RWPE2 (cell line): Measurements from ENCODE around the gene REPS1.

Experiments
- ATAC-seq: fragments of 200-7000 bp; cut with Tn5 transposase; 3 replicates; pipeline ENCODE4 v1.9.1; 2021; ENCODE audit warnings: low read depth
- DNase-seq: peaks from one replicate; pipeline ENCODE4 v3.0.0-alpha.2; 2020; ENCODE audit warnings: low spot score
- H3K27ac ChIP-seq: fragments of 450-650 bp; 2 replicates; pipeline ENCODE4 v1.5.1; 2017; ENCODE audit warnings: mild to moderate bottlenecking; ENCODE audit not compliant: poor library complexity, severe bottlenecking
- H3K27me3 ChIP-seq: fragments of 250-450 bp; sonication (Bioruptor Pico); 2 replicates; pipeline ENCODE4 v1.5.1; 2021; ENCODE audit warnings: mild to moderate bottlenecking, moderate library complexity; ENCODE audit not compliant: insufficient read depth, poor library complexity, severe bottlenecking
- H3K36me3 ChIP-seq: fragments of 250-450 bp; sonication (Bioruptor Pico); 2 replicates; pipeline ENCODE4 v1.5.1; 2020; ENCODE audit warnings: low read depth, mild to moderate bottlenecking, moderate library complexity
- H3K4me1 ChIP-seq: fragments of 250-450 bp; sonication (Bioruptor Pico); 2 replicates; pipeline ENCODE4 v1.5.1; 2021; ENCODE audit warnings: mild to moderate bottlenecking, moderate library complexity; ENCODE audit not compliant: insufficient read depth, poor library complexity, severe bottlenecking
- H3K4me3 ChIP-seq: fragments of 250-450 bp; sonication (Bioruptor Pico); 2 replicates; pipeline ENCODE4 v1.5.1; 2021; ENCODE audit warnings: mild to moderate bottlenecking, moderate library complexity; ENCODE audit not compliant: severe bottlenecking
- H3K9me3 ChIP-seq: fragments of 250-450 bp; sonication (Bioruptor Pico); 2 replicates; pipeline ENCODE4 v1.5.1; 2021; ENCODE audit warnings: mild to moderate bottlenecking, moderate library complexity; ENCODE audit not compliant: severe bottlenecking
- TF ChIP-seq, protein P1 (sequence below): fragments of 450-650 bp; IDR thresholded peaks from one replicate; pipeline ENCODE4 v1.5.1; 2017; ENCODE audit warnings: mild to moderate bottlenecking, moderate library complexity; ENCODE audit not compliant: poor library complexity, severe bottlenecking

The REPS1 gene

DNA sequence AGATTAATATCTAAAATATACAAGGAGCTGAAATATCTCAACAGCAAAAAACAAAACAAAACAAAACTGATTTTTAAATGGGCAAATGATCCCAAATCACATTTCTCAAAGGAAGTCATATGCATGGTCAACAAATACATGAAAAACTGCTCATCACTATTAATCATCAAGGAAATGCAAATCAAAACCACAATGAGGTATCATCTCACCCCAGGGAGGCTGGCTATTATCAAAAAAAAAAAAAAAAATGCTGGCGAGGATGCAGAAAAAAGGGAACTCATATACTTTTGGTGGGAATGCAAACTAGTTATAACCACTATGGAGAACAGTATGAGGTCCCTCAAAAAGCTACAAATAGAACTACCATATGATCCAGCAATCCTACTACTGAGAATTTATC is 34.6 kb downstream of the REPS1 start:
- peak overlapping the region; percentile 8 for H3K27ac ChIP-seq
- ATAC-seq = peak; percentile 65; the same call in 2 of the 3 replicates
- H3K9me3 ChIP-seq = no peaks in the 10 kb centered on the region
- H3K4me1 ChIP-seq = peaks cover 15% of the 10 kb centered on the region
- no peaks in the 10 kb centered on the region for H3K36me3 ChIP-seq
- H3K4me3 ChIP-seq = no peak overlapping the region
- TF ChIP-seq, protein P1, sequence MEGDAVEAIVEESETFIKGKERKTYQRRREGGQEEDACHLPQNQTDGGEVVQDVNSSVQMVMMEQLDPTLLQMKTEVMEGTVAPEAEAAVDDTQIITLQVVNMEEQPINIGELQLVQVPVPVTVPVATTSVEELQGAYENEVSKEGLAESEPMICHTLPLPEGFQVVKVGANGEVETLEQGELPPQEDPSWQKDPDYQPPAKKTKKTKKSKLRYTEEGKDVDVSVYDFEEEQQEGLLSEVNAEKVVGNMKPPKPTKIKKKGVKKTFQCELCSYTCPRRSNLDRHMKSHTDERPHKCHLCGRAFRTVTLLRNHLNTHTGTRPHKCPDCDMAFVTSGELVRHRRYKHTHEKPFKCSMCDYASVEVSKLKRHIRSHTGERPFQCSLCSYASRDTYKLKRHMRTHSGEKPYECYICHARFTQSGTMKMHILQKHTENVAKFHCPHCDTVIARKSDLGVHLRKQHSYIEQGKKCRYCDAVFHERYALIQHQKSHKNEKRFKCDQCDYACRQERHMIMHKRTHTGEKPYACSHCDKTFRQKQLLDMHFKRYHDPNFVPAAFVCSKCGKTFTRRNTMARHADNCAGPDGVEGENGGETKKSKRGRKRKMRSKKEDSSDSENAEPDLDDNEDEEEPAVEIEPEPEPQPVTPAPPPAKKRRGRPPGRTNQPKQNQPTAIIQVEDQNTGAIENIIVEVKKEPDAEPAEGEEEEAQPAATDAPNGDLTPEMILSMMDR = no peak
- no peaks in the 10 kb centered on the region for H3K27me3 ChIP-seq
- no peak for DNase-seq

DNA sequence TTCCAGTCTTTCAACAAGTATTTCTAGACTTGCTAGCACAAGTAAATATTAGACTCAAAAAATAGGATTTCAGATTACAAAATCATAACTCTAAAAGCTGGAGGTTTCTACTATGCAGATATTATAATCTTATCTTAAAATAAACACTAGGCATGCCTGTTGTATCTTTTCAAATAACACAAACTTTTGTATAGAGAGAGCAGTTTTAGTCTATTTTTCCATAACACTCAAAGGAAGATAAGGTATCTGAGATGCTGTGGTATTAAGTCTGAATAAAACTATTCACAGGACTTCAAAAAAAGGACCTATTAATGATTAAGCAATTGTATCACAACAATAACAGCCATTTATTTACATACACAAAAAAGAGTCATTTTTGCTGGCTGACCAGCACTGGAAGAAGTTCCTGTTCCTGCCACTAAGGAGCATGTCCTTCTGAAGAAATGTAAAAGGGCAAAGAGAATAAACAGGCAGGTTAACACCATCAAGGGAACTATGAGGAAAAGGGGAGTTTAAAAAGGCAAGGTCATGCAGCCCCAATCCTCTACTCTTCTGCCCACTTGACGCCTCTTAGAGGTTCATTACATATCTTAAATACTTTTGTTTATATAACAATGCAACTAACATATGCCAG is 39.4 kb downstream of the REPS1 start:
- H3K4me3 ChIP-seq = no peak overlapping the region
- no peak overlapping the region for H3K27ac ChIP-seq
- no peak for ATAC-seq
- peaks cover 33% of the 10 kb centered on the region for H3K36me3 ChIP-seq
- H3K9me3 ChIP-seq = no peaks in the 10 kb centered on the region
- TF ChIP-seq, protein P1 = no peak
- peaks cover 25% of the 10 kb centered on the region for H3K4me1 ChIP-seq
- H3K27me3 ChIP-seq = no peaks in the 10 kb centered on the region
- DNase-seq = no peak

DNA sequence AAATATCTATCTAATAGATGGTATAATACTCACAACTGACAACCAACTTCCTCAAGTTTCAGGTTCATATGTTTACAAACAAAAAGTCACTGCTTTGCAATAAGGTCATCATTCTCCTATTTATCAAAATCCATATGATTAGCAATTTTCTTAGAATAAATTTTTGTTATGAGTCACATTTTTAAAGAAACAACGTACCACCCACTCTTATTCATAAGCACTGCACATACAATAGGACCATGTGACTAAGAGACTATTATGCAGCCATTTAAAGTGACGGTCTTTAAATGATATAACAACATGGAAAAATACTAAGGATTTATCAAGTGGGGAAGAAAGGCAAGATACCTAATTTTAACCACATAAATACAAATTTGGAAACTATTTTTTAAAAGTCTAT is 40.0 kb downstream of the REPS1 start:
- H3K27ac ChIP-seq = no peak overlapping the region
- H3K4me3 ChIP-seq = no peak overlapping the region
- H3K4me1 ChIP-seq = peaks cover 20% of the 10 kb centered on the region
- no peaks in the 10 kb centered on the region for H3K9me3 ChIP-seq
- no peaks in the 10 kb centered on the region for H3K27me3 ChIP-seq
- TF ChIP-seq, protein P1 = no peak
- H3K36me3 ChIP-seq = peaks cover 39% of the 10 kb centered on the region
- ATAC-seq (no peak), DNase-seq (no peak)

DNA sequence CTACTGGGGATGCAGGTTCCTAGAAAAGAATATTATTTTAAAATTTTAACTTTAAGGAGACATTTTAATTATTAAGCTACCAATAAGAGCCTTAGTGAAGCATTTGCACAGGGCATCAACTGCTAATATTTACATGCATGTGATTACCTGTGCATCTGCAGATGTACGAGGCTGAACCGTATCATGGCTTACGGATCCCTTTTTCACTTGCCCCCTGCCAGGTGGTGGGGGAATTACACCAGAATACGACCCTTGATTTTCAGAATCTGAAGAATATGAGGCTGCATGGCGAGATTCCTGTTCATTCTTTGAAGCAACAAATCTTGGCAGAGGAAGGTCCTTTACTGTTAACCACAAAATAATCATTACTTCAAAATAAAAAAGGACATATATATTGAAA is 42.7 kb downstream of the REPS1 start:
- Histone ChIP-seq H3K4me3 (no peak overlapping the region), H3K27ac (no peak overlapping the region), H3K36me3 (peaks cover 63% of the 10 kb centered on the region), H3K9me3 (no peaks in the 10 kb centered on the region), H3K4me1 (peaks cover 18% of the 10 kb centered on the region), H3K27me3 (no peaks in the 10 kb centered on the region)
- no peak for DNase-seq
- no peak for ATAC-seq
- TF ChIP-seq, protein P1 = no peak

DNA sequence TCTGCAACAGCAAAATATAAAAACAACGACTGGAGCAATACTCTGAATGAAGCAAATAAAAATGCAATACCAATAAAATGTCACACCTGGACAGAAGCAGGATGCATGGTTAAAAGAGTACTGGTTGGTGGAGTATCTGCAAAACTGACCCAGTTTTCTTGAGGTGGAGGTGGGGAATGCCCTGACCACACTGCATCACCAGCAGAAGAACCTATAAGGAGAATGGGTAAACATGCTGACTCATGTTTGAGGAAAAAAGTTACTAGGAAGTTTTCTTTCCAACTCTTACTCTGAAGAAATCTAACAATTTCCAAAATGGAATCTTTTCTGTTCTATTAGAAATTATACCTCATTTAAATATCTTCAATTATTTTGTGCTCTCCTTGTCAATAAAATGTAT is 43.6 kb downstream of the REPS1 start:
- peak overlapping the region; percentile 12 for H3K27ac ChIP-seq
- peak; percentile 74 for ATAC-seq
- H3K27me3 ChIP-seq = no peaks in the 10 kb centered on the region
- peaks cover 18% of the 10 kb centered on the region for H3K4me1 ChIP-seq
- TF ChIP-seq, protein P1 = no peak
- H3K4me3 ChIP-seq = no peak overlapping the region
- no peak for DNase-seq
- peaks cover 67% of the 10 kb centered on the region for H3K36me3 ChIP-seq
- no peaks in the 10 kb centered on the region for H3K9me3 ChIP-seq
